T follicular helper cell (primary cell): Measurements from ENCODE around the gene ITIH5.

ENCODE experiments used
- DNase-seq: peaks from one replicate; pipeline ENCODE4 v3.0.0-alpha.2; 2020; ENCODE audit warnings: low read depth

The ITIH5 gene

DNA sequence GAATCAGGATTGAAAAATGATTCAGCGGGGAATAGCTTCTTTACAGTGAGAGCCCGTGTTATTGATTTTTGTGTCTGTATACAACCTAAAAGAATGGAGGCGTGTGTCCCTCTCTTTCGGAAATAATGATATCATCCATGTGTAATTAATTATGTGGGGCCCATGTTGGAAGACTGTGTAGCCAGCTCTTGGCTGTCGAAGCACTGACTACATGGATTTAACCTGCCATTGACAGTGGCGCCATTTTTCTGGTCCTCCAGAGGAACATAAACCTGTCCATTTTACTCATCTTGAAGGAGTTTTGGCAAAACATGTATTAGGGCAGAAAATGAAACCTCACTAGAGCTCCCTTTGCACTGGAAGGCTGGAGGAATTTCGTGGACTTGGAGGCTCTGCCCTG lies 119.6 kb downstream of the ITIH5 start:
- DNase-seq, result no peak

DNA sequence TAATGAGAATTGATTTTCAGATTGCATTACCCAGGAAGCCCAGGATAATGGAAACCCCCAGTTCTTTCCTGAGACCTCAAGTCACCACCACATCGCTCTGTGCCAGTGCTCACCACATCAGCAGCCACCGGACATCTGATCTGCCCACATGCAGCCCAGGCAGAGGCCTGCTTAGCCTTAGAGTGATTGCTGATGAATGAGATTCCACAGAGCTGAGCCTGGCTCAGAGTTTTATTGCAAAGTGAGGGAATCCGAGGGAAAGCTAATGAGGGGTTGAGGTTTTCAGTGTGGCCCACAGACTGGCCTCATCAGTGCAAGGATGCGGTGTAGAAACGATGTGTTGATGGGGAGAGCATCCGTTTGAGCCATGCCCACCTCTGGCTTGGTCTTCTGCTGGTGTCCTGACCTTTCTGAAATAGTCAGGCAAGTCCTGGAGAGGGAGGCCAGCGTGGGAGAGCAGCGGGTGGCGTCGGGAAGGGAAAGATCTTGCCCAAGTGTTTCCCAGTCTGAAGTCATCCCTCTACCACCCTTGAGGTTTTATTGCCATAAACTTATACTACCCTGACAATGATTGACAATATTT lies 120.3 kb downstream of the ITIH5 start:
- no peak for DNase-seq

DNA sequence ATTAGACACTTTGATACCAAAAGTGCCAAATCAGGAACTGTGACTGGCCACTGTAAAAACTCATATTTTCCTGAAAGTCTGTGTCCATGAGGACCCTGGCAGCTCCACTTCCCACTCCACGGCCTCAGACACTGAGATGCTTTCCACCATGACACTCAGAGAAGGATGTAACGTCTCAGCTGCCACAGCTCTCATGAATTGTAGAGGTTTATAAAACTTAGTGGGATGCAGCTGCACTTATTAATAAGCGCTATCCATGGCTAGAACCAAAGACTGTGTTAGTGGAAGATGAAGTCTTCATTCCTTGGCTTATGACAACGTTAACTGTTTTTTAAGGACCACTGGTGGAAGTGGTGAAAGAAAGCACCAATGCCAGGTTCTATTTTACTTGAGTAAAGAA lies 121.0 kb downstream of the ITIH5 start:
- no peak for DNase-seq

DNA sequence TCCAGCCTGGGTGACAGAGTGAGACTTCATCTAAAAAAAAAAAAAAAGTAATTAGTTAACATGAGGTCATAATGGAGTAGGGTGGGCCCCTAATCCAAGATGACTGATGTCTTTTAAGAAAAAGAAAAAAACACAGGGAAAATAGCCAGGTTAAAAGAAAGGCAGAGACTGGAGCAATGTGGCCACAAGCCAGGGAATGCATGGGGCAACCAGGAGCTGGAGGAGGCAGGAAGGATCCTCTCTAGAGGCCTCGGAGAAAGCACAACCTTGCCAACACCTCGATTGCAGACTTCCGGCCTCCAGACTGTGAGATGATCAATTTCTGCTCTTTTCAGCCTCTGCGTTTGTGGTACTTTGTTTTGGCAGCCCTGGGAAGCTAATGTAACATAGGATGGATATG lies 121.5 kb downstream of the ITIH5 start:
- no peak for DNase-seq

DNA sequence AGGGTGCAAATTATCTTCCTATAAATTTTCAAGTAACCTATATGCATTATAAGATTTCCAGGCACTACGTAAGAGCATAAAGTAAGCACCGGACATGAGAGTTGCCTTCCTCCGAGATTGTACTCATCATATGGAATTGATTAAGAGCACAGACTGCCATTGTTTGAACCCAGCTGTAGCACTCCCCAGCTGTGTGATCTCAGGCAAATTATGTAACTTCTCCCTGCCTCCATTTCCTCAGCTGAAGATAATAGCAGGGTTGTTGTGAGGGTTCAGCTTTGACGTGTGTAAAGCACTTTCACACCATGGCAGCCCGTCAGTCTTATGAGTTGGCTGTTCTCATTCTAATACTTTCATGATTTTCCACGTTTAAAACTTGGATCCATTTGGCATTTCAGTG lies 122.6 kb downstream of the ITIH5 start:
- no peak for DNase-seq

DNA sequence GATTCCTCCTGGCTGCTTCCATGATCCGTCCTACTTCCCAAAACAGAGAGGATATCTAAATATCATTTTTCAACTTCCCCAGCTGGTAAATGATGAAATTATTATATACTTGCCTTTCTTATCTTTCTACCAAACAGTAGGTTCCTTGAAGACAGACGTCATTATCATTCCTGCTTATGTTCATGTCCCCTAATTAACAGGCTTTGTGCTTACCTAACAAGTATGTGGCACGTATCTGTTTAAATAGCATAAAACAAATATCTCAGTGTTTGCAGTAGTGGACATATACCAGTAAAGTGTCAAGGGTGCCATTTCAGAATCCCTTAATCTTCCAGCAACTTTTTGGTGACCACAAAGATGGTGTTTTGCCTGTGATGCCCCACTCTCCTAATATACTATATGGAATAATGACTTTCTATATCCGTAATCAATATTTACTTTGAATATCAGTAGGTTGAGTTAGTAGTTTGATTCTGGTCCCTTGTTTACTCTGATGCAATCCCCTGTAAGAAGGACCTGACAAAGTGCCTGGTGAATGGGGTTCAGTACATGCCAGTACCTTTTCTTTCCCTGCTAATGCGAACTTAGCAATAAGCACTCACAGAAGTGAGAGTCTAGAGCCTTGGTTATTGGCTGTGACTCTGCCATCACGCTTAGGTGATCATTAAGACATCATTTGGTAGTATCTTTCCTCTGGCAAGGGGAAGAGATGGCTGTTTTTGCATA lies 124.4 kb downstream of the ITIH5 start:
- DNase-seq, result no peak

DNA sequence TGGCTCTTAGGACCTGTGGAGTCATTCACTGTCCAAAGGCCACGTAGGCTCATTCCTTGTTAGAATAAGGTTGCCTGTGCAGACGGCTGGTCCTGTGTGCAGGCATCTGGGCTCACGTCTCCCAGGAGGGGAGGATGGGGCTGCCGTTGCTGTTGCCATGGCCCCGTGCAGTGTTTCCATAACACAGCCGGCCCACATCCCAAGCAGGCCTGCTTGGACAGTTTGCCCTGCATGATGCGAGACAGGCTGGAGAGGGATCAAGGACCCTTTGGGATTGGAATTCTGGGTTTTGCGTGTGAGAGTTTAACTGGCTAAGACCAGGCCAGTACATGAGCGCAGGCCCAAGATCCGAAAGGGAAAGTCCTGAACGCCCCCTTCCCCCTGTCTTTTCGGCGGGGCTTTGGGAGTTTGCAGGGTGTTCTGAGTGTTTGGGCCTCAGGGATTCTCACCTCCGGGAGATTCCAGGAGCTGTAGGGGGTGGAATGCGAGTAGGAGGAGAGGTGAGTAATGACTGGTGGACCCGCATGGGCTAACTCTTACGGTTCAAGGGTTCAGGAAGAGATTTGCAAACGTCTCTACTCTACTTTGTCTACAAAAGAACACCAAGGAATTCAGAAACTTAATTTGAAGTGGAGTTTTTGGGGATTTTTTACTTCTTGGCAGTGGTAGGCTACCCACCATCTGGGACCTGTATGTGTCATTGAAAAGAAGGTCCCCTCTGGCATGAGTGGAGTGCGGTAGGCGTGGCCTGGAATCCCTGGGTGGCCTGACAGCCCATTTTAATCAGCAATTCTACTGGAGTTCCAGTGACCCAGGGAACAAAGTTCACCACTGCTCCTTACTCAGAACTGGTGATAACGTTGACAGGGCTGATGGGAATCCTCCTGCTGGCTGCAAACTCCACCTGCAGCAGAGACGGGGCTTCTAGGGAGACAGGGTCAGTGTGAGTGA lies 125.4 kb downstream of the ITIH5 start:
- no peak for DNase-seq

DNA sequence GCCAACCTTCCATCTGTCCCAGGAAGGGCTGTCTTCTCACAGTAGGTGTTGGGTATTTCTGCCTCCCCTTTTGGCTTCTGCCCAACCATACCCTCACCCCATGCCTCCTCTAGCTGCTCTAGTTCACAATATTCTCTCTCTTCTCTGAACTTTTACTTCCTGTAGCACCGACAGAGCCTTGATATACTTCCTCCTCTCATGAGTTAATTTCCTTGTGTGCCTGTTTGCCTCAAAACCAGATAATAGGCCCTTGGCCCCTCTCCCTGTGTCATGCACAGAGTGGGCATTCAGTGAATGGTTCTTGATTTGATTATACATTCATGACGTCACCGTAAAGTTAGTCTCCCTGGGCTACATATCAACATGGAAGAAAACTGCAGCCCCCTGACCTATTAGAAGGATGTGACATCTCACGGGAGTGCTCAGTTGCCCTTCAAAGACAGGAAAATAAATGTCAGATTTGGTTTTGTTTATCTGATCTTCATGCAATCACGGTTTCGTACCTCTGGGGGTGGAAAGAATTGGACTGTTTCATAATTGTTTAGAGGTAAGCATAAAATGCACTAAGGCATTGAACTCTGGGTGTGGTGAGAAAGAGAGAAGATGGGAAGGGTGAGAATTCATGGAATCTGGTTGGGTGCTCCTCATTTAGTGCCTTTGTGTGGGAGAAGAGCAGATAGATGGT lies 127.7 kb downstream of the ITIH5 start:
- no peak for DNase-seq

DNA sequence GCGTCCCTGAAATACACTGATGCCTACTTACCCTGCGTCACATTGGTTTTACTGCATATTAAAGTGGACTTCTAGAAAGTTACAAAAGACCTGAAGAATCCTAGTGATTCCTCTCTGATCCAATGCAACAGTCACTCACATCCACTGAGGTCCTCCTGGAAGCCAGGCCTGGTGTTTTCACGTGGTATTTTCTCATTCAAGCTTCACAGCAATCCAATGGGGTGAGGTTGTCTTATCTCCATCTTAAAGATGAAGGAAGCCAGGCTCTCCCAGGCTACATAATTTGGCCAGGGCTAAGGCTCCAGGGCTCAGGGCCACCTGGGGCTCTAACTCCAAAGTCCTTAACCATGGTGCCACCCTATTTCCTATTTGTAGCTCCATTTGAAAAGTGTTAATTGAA lies 129.6 kb downstream of the ITIH5 start:
- DNase-seq, result no peak

DNA sequence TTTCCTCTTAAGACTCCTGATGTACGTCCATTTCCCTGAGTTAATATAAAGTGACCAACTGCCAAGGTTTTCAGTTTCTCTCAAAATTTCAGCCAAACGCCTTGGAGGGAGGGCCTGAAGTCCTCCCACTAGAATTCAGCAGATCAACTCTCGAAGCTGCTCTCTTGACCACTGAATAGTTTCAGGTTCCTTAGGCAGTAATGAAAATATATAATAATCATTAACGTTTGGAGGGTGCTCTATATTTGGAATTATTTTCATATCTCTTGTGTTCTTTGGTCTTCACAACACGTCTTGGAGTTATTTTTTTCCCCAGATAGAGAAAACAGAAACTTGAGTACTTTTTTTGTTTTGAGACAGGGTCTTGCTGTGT lies 132.3 kb downstream of the ITIH5 start:
- DNase-seq, result no peak

DNA sequence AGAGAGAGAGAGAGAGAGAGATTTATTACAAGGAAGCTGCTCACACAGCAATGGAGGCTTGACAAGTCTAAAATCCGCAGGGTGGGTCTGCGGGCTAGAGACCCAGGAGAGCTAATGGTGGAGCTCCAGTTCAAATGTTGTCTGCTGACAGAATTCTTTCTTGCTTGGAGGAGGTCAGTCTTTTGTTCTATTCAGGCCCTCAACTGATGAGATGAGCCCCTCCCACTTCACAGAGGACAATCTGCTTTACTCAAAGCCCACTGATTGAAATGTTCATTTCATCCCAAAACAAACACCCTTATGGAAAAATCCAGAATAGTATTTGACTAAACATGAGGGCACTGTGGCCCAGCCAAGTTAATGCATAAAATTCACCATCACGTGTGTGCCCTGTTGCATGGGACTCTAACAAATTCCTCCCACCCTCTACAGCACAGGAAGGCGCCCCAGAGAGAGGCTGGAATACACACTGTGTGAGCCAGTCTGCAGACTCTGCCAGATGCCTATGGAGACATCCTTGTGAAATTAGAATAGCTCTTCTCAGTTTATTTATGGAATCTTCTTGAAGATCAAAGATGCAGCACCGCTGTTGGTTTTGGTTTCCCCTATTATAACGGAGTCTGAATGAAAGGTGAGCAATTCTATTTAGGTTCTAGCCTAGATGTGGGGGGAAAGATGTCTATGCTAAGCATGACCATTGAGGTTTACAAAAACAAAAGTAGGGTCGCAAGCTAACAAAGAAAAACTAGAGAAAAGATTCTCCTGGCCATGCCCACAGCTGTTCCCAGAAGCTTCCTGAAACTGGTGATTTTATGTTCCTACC lies 132.9 kb downstream of the ITIH5 start:
- DNase-seq, result no peak

DNA sequence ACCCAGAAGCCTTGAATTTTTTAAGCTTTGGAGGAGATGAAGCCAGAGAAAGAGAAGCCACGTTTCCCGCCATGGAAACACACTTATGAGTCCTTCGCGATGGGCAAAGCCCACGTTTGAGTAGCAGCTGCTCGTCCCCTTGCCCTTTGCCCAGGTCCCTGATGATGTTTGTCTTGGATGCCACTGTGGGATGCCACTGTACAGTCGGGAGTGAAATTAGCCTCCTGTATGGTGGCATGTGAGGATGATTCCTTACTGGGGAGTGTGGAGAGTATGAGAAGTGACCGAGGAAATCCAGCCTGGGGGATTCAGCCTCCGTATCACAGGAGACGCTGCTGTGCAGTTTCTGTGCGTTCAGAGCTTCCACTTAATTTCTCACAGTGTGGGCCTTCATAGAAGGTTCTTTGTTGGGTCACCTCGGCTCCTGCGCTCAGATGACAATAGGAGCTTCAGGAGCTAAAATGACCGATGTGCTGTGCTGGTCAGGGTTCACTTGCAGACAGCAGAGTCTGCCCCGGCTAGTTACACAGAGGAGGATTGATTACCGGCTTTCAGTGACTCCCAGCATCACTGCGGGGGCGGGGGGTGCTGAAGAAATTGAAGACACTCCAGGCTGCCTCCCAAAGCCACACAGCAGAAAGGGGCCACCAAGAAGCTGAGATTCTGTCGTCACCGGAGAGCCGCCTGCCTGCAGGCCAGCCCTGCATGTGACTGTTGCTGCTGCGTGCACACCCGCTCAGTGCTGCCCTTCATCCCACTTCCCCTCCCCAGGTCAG lies 133.9 kb downstream of the ITIH5 start:
- no peak for DNase-seq

DNA sequence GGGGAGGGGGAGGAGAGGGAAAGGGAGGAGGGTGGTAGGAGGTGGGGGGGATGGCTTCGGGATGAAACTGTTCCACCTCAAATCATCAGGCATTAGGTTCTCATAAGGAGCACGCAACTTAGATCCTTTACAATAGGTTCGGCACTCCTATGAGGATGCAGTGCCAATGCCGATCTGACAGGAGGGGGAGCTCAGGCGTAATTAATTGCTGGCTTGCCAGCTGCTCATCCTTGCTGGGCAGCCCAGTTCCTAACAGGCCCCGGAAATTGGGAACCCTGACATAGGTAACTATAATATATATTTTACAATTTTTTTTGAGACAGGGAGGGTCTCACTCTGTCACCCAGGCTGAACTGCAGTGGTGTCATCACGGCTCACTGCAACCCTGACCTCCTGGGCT lies 137.1 kb downstream of the ITIH5 start:
- DNase-seq, result no peak

DNA sequence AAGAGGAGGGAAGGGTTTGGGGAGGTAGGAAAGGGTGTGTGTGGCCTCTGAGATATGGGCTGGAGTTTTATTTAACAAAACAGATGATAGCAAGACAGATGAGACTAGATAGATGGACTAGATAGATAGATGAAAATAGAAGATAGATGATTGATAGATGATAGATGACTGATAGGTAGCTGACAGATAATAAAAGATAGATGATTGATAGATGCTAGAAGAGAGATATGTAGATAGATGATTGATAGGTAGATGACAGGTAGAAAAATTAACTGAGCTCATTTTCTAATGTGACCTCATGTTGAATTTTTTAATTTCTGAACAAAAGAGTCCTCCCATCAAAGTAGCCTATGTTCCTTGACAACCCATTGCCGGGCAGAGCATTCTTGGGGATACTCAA lies 139.3 kb downstream of the ITIH5 start:
- no peak for DNase-seq

DNA sequence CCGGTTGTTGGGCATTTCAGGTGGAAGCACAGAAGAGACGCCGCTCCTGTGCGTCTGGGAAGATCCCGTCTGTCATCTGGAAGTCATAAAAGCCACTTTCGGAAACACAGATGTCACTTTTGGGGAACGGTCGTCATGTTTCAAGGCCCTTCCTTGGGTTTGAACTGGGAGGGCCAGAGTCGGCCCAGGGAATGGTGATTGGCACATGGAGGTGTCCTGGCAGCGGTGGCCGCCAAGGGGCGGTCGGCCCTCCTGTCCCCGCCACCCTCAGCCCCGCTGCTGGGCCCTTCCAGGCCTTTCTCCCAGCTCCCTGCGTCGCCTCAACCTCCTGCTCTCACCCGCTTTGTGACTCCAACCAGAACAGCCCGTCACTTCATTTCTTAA lies 140.8 kb downstream of the ITIH5 start:
- no peak for DNase-seq

DNA sequence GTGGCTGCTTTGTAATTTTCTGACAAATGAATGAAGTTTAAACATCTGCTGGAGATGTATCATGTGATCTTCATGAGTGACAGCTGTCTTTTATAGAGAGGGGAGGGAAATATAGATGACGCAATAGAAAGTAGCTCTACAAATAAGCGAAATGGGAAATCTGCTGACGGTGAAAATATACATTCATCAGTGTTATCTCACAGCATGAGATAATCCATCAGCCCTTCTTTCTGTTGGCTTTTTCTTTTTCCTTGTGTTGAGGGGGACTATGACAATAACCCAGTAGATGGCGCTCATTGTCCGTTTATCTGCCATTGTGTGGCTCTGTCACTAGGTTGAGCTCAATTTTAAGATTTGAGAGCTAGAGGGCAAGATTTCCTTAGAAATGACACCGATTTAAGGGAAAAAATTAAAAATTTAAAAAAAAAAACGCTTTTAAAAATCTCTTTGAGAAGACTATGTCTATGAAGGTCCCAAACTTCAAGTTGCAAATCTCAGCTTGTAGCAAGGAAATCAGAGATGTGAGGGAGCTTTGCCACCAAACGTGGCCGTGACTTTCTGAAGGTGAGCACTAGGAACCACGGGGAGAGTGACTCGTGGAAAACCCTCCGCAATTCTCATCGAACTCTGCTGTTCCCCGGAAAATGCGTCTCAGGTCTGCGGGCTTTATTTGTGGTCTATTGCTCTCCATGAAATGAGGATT lies 141.3 kb downstream of the ITIH5 start:
- DNase-seq, result peak; percentile 42

DNA sequence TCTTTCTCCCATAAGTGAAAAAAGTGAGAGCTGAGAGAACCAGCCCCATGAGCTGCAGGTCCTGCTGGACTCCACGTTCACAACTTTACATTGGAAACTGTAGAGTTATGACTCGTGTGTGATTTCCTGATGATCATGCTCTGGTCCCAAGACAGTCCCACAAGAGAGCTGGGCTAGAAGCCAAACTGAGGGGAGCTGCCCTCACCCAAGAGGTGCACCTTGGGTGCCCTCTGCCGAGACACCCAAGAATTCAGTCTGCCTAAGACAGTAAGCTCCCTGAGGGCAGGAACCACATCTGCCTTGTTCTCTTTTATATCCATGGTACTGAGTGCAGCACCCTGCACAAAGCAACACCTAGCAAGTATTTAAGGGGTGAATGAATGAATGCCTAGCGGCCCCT lies 143.1 kb downstream of the ITIH5 start:
- DNase-seq, result no peak

DNA sequence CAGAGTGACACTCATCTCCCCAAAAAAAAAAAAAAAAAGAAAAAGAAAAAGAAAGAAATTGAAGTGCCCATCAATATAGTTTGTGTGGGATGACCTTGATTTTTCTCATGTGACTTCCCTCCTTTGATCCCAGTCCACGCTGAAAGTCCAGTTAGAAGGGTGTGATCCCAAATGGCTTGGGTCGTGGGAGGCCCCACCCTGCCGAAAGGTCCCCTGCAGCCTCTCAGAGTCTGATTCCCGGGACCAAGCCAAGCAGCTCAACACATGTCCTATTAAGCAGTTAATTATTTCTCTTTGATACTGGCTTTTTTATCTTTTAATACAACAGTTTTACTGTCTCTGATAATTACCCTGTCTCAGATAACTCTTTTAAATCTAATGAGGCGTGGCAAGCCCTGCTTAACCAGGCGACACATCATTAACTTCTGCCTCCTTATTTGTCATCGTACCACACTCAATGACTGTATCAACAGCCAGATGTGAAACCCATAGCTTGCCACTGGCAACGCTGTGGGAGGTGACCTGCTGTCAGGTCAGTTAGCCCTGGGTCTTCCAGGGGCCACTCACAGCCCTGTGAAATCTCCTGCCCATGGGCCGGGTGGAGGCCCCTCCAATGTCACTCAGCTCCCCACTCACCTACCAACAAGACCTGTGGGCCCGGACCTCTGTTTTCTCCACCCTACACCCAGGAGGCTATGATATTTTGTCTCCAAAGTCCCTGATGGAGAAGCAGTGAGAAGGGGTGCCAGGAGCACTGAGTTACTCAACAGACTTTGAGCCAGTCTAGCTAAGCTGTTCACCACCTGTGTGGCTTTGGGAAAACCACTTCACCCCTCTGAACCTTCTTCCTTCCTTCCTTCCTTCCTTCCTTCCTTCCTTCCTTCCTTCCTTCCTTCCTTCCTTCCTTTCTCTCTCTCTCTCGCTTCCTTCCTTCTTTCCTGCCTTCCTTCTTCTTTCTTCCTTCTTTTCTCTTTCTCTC lies 146.0 kb downstream of the ITIH5 start:
- DNase-seq, result no peak

DNA sequence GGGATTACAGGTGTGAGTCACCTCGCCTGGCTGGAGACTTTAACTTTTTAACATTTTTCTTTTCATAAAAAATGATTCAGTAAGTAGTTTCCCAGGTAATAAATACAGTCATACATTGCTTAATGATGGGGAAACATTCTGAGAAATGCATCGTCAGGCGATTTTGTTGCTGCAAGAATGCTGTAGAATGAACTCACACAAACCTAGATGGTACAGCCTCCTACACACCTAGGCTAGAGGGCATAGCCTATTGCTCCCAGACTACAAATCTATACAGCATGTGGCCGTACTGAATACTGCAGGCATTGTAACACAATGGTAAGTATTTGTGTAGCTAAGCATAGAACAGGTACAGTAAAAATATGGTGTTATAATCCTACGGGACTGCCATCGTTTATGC lies 147.4 kb downstream of the ITIH5 start:
- no peak for DNase-seq
